Measurements from ENCODE around the gene MCC.
"Not testable (repeated sequence)": the region's sequence is repeated elsewhere in the genome, so short reads cannot be mapped to it uniquely, and the experiment has no call there.

- not testable (repeated sequence) for TF ChIP-seq POLR2A (IDR thresholded peaks at IDR 0.05; ENCODE audit: low read length); GATA1 (IDR thresholded peaks at IDR 0.05; ENCODE audit: low read depth, low read length)
These were observed 31.1 kb downstream of the MCC start for GRCh38 chr5:113457106-113457505.

Data from erythroblast (primary cell).